ENCODE measurements around the gene MRM2.

MRM2 gene

DNA sequence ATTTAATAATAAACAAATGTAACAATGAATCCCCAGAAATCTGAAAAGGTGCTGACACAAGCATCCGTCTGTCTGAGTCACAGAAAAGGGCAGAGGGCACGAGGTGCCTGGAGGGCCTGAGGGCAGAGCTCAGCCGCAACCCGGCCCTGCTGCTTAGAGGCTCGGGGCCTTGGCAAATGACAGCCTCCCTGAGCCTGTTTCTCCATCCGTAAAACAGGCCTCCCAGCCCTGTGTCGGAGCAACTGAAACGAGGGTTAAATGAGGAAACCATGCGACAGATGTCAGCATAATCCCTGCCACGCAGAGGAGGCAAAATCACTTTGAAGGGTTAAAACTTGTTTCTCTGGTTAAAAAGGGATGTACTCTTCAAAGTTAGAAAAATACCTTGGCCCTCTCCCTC, 24.9 kb upstream of the MRM2 start:
- no peak overlapping the region for H3K27ac ChIP-seq
- TF ChIP-seq, protein P1, sequence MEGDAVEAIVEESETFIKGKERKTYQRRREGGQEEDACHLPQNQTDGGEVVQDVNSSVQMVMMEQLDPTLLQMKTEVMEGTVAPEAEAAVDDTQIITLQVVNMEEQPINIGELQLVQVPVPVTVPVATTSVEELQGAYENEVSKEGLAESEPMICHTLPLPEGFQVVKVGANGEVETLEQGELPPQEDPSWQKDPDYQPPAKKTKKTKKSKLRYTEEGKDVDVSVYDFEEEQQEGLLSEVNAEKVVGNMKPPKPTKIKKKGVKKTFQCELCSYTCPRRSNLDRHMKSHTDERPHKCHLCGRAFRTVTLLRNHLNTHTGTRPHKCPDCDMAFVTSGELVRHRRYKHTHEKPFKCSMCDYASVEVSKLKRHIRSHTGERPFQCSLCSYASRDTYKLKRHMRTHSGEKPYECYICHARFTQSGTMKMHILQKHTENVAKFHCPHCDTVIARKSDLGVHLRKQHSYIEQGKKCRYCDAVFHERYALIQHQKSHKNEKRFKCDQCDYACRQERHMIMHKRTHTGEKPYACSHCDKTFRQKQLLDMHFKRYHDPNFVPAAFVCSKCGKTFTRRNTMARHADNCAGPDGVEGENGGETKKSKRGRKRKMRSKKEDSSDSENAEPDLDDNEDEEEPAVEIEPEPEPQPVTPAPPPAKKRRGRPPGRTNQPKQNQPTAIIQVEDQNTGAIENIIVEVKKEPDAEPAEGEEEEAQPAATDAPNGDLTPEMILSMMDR (IDR thresholded peaks at IDR 0.05), result no peak
- no peak for TF ChIP-seq ZFX (IDR thresholded peaks at IDR 0.05; ENCODE audit: borderline replicate concordance)

DNA sequence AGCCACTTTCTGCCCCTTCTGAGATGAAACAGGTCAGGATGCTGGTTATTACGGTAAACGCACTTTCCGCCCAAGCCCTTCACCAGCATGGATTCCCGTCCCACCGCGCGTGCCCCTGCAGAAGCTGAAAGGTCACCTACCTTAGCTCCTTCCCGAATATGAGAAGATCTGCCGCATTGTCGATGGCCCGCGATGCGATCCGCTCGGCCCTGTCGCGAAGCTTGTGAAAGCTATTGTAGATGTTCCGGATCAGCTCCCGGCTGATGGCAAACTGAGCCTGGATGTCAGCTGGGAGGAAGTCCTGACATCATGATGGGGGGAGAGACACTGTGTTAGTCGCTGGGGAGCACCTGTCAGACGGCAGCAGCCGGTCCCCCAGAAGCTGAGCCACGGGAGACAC, 22.2 kb upstream of the MRM2 start:
- TF ChIP-seq, protein P1 (IDR thresholded peaks at IDR 0.05), result no peak
- TF ChIP-seq ZFX (IDR thresholded peaks at IDR 0.05; ENCODE audit: borderline replicate concordance), result no peak

DNA sequence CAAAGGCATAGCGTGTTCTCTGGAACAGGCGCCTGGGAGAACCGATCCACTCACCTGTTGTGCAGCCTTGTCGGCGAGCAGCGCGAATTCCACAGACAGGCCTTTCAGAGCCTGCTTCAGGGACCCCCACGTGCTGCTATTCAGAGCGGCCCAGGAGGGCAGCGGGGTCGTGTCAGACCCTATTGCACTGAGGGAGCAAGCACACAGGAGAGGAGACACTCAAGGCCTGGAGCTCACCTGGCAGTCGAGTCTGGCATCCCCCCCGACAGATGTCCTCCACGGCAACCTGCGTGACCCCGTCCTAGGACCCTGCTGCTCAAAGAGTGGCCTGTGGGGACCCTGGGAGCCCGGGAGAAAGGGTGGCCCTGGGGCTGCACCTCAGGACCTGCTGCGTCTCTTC, 21.2 kb upstream of the MRM2 start:
- TF ChIP-seq, protein P1 (IDR thresholded peaks at IDR 0.05), result no peak
- no peak for TF ChIP-seq ZFX (IDR thresholded peaks at IDR 0.05; ENCODE audit: borderline replicate concordance)
- no peak overlapping the region for H3K27ac ChIP-seq

More for the DNA sequence above, 22.2 kb upstream of the MRM2 start:
- no peak overlapping the region for H3K27ac ChIP-seq

DNA sequence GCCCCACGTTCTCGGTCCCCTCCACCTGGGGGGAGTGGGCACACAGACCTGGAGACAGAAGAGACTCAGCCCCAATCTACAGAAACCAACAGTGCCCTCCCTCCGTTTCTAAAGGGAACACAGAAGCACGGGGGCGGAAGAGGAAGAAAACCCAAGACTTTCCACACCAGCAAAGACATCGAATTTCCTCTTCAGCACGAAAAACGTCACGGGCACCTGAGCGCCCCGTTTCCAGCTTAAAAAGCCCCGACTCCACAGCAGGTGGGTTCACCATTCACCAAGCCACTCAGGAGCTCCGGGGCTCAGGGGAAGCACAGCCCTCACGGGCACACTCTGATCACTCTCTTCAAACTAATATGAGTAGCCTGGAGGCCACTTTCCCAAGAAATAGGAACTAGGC, 19.6 kb upstream of the MRM2 start:
- TF ChIP-seq ZFX (IDR thresholded peaks at IDR 0.05; ENCODE audit: borderline replicate concordance), result no peak
- TF ChIP-seq, protein P1 (IDR thresholded peaks at IDR 0.05), result no peak
- H3K27ac ChIP-seq, result no peak overlapping the region

DNA sequence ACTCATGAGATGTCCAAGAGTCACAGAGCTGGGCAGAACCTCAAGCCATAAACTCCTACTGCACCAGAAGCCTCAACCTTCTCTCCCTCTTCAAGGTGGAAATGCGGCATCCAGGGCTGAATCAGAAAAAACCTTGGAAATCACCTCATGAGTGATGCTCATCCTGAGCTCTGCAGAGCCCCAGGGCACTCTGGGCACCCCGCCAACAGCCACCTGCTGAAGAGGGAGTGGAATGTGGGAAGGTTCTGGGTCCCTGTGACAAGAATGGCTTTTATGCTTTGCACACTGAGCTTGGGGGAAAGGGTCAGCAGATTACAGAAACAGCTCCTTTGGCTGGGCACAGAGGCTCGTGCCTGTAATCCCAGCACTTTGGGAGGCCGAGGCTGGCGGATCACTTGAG, 18.8 kb upstream of the MRM2 start:
- no peak for TF ChIP-seq ZFX (IDR thresholded peaks at IDR 0.05; ENCODE audit: borderline replicate concordance)
- TF ChIP-seq, protein P1 (IDR thresholded peaks at IDR 0.05), result no peak
- H3K27ac ChIP-seq, result no peak overlapping the region

DNA sequence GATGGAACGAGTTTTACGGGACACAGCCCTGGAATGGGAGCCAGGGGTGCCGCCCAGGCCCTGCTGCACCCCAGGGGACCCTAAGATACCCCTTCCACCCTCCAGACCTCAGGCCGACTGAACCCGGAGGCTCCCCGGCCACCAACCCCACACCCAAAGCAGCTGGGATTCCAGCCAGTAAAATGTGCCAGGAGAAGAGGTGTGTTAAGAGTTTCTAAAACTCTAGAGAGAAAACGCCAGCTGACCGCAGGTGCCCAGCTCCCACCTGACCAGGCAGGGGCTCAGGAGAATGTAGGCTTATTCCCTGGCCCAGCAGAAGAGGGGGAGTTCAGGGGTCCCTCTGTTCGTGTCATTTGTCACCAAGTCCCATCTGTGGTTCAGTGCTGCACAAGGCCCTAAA, 17.5 kb upstream of the MRM2 start:
- TF ChIP-seq ZFX (IDR thresholded peaks at IDR 0.05; ENCODE audit: borderline replicate concordance), result no peak
- TF ChIP-seq, protein P1 (IDR thresholded peaks at IDR 0.05), result no peak
- no peak overlapping the region for H3K27ac ChIP-seq

DNA sequence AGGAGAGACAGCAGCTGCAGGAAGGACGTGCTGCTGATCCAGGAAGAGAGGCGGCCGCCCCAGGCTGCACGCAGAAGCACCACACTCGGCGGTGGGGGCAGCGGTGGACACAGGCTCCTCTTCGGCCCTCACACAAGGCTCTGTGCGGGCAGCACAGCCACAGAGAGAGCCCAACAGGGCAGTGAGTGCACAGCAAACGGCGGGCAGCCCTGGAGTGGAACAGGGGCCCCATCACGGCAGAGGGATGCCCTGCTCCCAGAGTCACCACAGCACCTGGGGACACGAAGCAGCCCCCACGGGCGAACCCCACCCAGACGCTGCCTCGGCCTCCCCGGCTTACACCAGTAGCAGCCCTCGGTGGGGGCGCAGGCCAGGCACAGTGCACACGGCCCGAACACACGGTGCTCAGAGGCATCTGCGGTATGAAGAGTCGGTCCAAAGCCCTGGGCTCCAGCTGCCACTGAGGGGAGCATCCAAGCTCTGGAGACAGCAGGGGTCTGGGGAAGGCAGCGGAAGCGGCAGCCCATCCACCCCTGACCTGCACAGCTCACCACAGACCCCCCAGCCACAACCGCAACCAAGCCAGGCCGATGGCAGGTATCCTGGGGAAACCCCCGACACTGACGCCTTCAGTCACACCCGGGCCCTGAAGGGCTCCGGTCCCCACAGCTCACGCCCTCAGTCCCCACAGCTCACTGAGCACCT, 16.8 kb upstream of the MRM2 start:
- H3K27ac ChIP-seq, result no peak overlapping the region
- TF ChIP-seq, protein P1 (IDR thresholded peaks at IDR 0.05), result no peak
- TF ChIP-seq ZFX (IDR thresholded peaks at IDR 0.05; ENCODE audit: borderline replicate concordance), result no peak
